Activated gamma-delta T cell treated with anti-CD3 and anti-CD28 coated beads, Interleukin-2, amount 50 U/mL, for 16 hours (primary cell): ENCODE results near the gene OPN3.

Experiments
- DNase-seq: peaks from one replicate; pipeline ENCODE4 v3.0.0-alpha.2; 2020; ENCODE audit warnings: low read depth

The OPN3 gene

GRCh38 chr1:241615043-241615974 is 24.9 kb downstream of the OPN3 start:
- no peak for DNase-seq

GRCh38 chr1:241614572-241614971 is 25.6 kb downstream of the OPN3 start:
- no peak for DNase-seq

GRCh38 chr1:241614144-241614543 is 26.0 kb downstream of the OPN3 start:
- DNase-seq, result no peak

GRCh38 chr1:241612533-241613477 is 27.4 kb downstream of the OPN3 start:
- DNase-seq, result no peak

DNA sequence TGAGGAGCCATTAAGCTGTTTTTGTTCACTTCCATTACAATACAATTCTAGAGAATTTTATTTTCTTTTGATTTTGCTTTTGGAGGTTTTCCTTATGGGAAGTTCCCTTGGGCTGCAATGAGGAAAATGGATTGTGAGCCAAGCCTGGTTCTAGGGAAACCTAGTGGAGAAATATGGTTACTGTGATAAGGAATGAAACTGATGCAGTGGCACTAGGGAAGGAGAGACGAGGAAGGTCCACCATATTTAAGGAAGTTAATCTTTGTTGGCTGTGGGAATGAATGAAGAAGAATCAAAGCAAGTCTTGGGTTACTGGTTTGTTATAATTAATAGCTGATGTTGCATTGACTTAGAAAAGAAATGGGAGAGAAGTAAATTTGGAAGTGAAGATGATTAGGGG is 28.4 kb downstream of the OPN3 start:
- DNase-seq, result no peak

DNA sequence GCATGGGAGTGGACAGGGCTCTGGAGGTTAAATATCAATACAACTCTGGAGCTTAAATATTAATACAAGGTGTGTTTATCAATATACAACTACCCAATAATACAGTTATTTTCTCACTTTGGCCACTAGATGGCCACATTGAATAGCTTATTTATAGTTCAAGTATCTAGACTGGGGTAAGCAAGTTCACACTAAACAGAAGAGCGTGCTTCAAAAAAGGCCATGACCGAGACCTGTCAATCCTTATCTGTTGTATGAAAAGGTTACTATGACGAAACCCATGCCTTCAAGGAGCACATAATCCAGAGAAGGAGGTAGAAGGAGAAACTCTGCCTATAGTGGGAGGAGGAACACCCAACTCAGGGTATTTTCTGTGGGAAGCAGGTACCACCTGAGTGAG is 29.1 kb downstream of the OPN3 start:
- no peak for DNase-seq

DNA sequence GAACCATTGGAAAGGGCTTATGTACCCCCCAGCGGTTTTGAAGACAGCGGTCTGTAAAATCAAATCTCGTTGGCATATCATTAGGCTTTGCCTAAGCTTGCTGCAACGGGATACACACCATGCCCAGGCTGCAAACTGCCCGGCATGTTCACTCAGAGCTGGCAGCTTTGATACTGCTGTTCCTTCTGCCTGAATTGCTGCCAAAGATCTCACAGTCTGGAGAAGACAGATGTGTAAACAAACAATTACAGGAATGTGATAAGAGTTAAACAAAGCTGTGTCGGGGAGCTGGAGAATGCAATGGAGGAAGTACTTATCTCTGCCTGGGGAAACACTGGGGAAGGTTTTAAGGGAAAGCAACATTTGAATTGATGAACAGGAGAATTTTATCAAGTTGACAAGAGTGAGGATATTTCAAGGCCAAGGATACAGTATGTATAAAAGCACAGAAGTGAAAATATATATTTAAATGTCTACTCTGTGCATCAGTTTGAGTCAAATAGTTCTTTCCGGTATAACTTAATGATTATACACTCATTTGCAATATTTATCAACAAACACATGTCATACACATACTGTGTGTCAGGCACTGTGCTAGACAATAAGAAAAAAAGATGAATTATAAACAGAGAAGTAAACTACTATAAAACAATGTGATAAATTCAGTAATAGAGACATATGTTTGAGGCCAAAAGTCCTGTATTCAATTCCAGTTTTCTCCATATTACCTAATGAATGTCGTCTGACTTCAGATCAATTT is 29.9 kb downstream of the OPN3 start:
- DNase-seq, result no peak

DNA sequence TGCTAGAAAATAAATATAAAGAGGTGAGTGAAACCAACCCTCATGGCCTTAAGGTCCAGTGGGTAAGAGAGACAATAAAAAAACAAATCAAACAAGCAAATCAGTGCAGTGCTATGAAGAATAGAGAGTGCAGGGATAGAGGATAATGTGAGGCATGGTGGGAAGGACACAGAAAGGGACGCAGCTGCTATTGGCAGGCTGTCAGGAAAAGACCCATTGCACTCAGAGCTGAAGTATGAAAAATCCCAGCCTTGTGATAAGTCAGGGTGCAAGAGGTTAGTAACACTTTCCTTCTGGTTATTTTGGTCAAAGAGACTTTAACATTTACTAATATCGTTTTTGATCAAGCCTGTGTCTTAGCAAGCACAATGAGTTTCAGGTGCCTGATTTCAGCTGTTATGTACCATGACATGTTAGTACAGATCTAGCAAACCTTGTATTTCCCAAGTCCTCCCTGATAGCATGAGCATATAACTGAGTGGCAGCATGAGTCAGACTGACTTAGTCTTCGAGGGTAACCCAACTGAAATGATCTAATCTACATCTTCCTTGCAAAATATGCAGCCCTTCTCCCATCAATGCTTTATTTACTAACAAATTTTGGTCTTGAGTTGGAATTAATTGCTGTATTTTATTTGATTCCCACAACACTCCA is 31.7 kb downstream of the OPN3 start:
- no peak for DNase-seq

GRCh38 chr1:241607497-241607896 is 32.7 kb downstream of the OPN3 start:
- no peak for DNase-seq

- DNase-seq, result no peak
These were observed 33.6 kb downstream of the OPN3 start for GRCh38 chr1:241606544-241606943.

- no peak for DNase-seq
These were observed 34.9 kb downstream of the OPN3 start for GRCh38 chr1:241605146-241605805.

- no peak for DNase-seq
These were observed 36.4 kb downstream of the OPN3 start for GRCh38 chr1:241603731-241604245.

- no peak for DNase-seq
These were observed 39.7 kb downstream of the OPN3 start for GRCh38 chr1:241600496-241600901.

- no peak for DNase-seq
These were observed 41.9 kb downstream of the OPN3 start for GRCh38 chr1:241598249-241598648.

GRCh38 chr1:241596633-241597032 is 43.5 kb downstream of the OPN3 start:
- DNase-seq, result no peak

GRCh38 chr1:241593186-241593585 is 47.0 kb downstream of the OPN3 start:
- DNase-seq, result no peak

DNA sequence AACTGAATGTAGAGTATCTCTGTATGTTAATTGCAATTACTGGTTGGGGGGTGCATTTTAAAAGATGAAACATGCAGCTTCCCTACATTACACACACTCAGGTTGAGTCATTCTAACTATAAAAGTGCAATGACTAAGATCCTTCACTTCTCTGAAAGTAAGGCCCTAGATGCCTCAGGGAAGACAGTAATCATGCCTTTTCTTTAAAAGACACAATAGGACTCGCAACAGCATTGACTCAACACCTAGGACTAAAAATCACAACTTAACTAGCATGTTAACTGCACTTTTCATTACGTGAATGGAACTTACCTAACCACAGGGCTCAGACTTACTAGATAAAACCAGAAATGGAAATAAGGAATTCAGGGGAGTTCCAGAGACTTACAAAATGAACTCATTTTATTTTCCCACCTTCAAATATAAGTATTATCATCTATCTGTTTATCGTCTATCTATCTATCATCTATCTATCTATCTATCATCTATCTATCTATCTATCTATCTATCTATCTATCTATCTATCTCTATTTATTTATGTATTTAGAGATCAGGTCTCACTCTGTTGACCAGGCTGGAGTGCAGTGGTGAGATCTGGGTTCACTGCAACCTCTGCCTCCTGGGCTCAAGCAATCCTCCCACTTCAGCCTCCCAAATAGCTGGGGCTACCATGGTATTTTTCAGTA is 47.8 kb downstream of the OPN3 start:
- no peak for DNase-seq

GRCh38 chr1:241591736-241592135 is 48.4 kb downstream of the OPN3 start:
- no peak for DNase-seq

GRCh38 chr1:241591317-241591716 is 48.9 kb downstream of the OPN3 start:
- DNase-seq, result no peak

- DNase-seq, result no peak
These were observed 49.5 kb downstream of the OPN3 start for GRCh38 chr1:241590719-241591118.
